Cardiac muscle cell (in vitro differentiated cells and primary cell): Measurements from ENCODE around the gene SLC25A12. TPM values are rescaled to one million over a fixed set of nuclear protein-coding genes. Genes with fewer than 3 reads are reported as not detected.

Source experiments
- DNase-seq, 2 donors: peaks; one replicate each; pipeline versions ENCODE4 v3.0.0 to v3.0.0-alpha.2; 2010 to 2017; ENCODE audit warnings: low read depth in 1 of 2, low spot score in 1 of 2
- H3K27ac ChIP-seq: fragments of 200-600 bp; sonication (generic); 2 replicates; pipeline ENCODE4 v1.5.1; 2016
- H3K27me3 ChIP-seq: fragments of 200-600 bp; sonication (generic); 2 replicates; pipeline ENCODE4 v1.6.0; 2016; ENCODE audit warnings: control low read depth
- H3K36me3 ChIP-seq: fragments of 200-600 bp; sonication (generic); 2 replicates; pipeline ENCODE4 v1.5.1; 2016; ENCODE audit warnings: control low read depth
- H3K4me1 ChIP-seq: fragments of 200-600 bp; sonication (generic); 2 replicates; pipeline ENCODE4 v1.8.1; 2017; ENCODE audit warnings: low read depth, mild to moderate bottlenecking, mixed run types
- H3K4me3 ChIP-seq: fragments of 200-600 bp; sonication (generic); 2 replicates; pipeline ENCODE4 v1.5.1; 2016; ENCODE audit warnings: mild to moderate bottlenecking
- H3K9me3 ChIP-seq: fragments of 200-600 bp; sonication (generic); 2 replicates; pipeline ENCODE4 v1.5.1; 2017; ENCODE audit warnings: low read depth, mild to moderate bottlenecking, control low read depth
- polyA plus RNA-seq: library from polyadenylated mRNA; unstranded; fragments of >200 nt; fragmentation: Nextera tagmentation; extraction: Ambion mirVana; gene quantifications from 2 replicates; pipeline ENCODE4 v1.2.1, GENCODE V29; 2016
- total RNA-seq: library from RNA; depleted of rRNA; stranded (reverse); fragments of >200 nt; gene quantifications from 2 replicates; pipeline ENCODE4 v1.2.3, GENCODE V29; 2016
- TF ChIP-seq, protein P1 (sequence below): IDR thresholded peaks from 2 replicates; pipeline ENCODE4 v1.5.1; 2012; ENCODE audit warnings: low read depth, mild to moderate bottlenecking, low read length

SLC25A12 gene
- total and polyA plus RNA-seq, 2 experiments from 2014 or later = 25.5 to 53.3 TPM

DNA sequence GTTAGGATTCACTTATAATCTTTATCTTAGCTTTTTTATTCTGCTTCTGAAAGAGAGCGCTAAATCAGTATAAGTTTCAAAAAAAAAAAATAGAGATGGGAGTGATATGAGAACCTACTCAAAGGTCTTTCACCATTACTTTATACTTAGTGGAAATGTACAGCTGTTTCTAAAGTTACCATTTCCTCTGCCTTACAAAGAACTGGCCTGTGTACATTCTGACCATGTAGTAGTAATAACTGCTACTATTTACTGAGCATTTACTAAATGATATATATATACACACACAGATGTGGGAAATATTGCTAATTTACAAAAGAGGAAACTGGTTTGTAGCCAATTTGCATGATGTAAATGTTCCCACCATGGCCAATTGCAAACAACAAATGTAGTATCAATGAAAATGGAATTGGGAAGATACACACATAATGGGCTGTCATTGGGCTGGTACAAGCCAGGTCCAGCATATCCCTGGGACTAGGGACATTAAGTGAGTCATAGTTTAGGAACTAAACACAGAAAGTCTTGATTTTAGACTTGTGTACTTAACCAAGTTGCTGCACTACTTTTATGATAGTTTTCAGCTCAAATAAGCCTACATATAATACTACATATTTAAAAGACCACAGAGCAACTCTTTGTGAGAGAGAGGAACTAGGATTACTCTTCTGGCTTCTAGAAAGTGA lies 139.6 kb downstream of the SLC25A12 start:
- Histone ChIP-seq H3K9me3 (no peaks in the 10 kb centered on the region), H3K27me3 (no peaks in the 10 kb centered on the region), H3K4me3 (no peak overlapping the region), H3K4me1 (no peaks in the 10 kb centered on the region), H3K27ac (no peak overlapping the region), H3K36me3 (peaks cover 17% of the 10 kb centered on the region)
- TF ChIP-seq, protein P1, sequence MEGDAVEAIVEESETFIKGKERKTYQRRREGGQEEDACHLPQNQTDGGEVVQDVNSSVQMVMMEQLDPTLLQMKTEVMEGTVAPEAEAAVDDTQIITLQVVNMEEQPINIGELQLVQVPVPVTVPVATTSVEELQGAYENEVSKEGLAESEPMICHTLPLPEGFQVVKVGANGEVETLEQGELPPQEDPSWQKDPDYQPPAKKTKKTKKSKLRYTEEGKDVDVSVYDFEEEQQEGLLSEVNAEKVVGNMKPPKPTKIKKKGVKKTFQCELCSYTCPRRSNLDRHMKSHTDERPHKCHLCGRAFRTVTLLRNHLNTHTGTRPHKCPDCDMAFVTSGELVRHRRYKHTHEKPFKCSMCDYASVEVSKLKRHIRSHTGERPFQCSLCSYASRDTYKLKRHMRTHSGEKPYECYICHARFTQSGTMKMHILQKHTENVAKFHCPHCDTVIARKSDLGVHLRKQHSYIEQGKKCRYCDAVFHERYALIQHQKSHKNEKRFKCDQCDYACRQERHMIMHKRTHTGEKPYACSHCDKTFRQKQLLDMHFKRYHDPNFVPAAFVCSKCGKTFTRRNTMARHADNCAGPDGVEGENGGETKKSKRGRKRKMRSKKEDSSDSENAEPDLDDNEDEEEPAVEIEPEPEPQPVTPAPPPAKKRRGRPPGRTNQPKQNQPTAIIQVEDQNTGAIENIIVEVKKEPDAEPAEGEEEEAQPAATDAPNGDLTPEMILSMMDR = no peak
- DNase-seq = no peak

- Histone ChIP-seq H3K36me3 (peaks cover 63% of the 10 kb centered on the region), H3K27me3 (no peaks in the 10 kb centered on the region), H3K4me1 (no peaks in the 10 kb centered on the region), H3K27ac (no peak overlapping the region), H3K4me3 (no peak overlapping the region), H3K9me3 (no peaks in the 10 kb centered on the region)
- TF ChIP-seq, protein P1 = no peak
- DNase-seq = no peak
Measured at GRCh38 chr2:171747371-171747770, 146.7 kb downstream of the SLC25A12 start.

DNA sequence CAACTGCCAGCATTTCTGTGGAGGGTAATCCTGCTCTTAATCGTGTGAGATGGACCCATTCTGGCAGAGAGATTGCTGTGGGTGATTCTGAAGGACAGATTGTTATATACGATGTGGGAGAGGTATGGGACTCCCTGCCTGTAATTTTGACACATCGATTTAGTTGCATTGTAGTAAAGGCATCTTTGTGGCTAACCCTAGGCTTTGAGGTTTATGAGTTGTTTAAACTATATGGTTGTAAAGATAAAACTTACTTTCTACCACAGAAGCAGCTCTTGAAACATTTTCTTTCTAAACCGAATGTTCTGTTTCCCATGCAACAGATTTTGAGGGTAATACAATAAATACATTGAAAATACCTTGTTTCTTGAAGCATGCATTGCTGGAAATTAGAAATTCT lies 148.2 kb downstream of the SLC25A12 start:
- TF ChIP-seq, protein P1 = no peak
- no peaks in the 10 kb centered on the region for H3K9me3 ChIP-seq
- DNase-seq = no peak
- no peaks in the 10 kb centered on the region for H3K27me3 ChIP-seq
- no peaks in the 10 kb centered on the region for H3K4me1 ChIP-seq
- no peak overlapping the region for H3K27ac ChIP-seq
- peaks cover 57% of the 10 kb centered on the region for H3K36me3 ChIP-seq
- H3K4me3 ChIP-seq = no peak overlapping the region

- TF ChIP-seq, protein P1 = no peak
- H3K9me3 ChIP-seq = no peaks in the 10 kb centered on the region
Measured at GRCh38 chr2:171745141-171745540, 148.9 kb downstream of the SLC25A12 start.

DNA sequence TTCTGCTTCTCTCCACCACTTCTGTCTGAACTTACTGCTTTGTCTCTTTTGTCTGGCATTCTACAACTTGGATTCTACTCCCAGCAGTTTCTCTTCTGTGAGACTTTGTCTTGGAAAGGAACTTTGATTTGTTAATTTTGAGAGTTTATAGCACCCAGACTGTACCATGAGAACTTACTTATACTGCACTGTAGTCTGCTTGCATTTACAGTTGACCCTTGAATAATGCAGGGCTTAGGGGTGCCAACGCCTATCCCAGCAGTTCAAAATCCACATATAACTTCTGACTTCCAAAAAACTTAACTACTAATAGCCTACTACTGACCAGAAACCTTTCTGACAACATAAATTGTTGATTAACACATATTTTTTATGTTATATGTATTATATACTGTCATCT lies 151.3 kb downstream of the SLC25A12 start:
- no peaks in the 10 kb centered on the region for H3K4me1 ChIP-seq
- no peaks in the 10 kb centered on the region for H3K27me3 ChIP-seq
- H3K9me3 ChIP-seq = no peaks in the 10 kb centered on the region
- no peak overlapping the region for H3K4me3 ChIP-seq
- DNase-seq = no peak
- TF ChIP-seq, protein P1 = no peak
- peaks cover 54% of the 10 kb centered on the region for H3K36me3 ChIP-seq
- no peak overlapping the region for H3K27ac ChIP-seq

More at GRCh38 chr2:171745141-171745540, 148.9 kb downstream of the SLC25A12 start:
- no peak for DNase-seq
- no peaks in the 10 kb centered on the region for H3K27me3 ChIP-seq
- no peak overlapping the region for H3K4me3 ChIP-seq
- peaks cover 61% of the 10 kb centered on the region for H3K36me3 ChIP-seq
- no peak overlapping the region for H3K27ac ChIP-seq
- no peaks in the 10 kb centered on the region for H3K4me1 ChIP-seq
